Measurements from ENCODE around the gene ADCY7. TPM values are rescaled to one million over a fixed set of nuclear protein-coding genes. Genes with fewer than 3 reads are reported as not detected.
A peak's percentile ranks its signal among the peaks of the same experiment; 100 is the strongest.

ADCY7 gene
- total and polyA plus RNA-seq, 9 of the 15 experiments (the other 6 are each of a cell fraction or from before 2014, with no cell fraction given): 2.3 to 108 (median 28.6) TPM

- TF ChIP-seq NFE2 (IDR thresholded peaks at IDR 0.05; ENCODE audit: low read depth) (peak; percentile 36; the same call in 1 of the 2 replicates), MCM3 (IDR thresholded peaks at IDR 0.05) (no peak), ZFP36 (IDR thresholded peaks at IDR 0.05; ENCODE audit: low read depth, low read length, partially characterized antibody) (peak; percentile 96), POLR2B (IDR thresholded peaks at IDR 0.05; ENCODE audit: low read depth, partially characterized antibody) (no peak), ZNF668 (CRISPR knock-in tag; IDR thresholded peaks at IDR 0.05) (no peak), VEZF1 (CRISPR knock-in tag; IDR thresholded peaks at IDR 0.05) (peak; percentile 37; the same call in 1 of the 2 replicates), HDAC8 (tag; IDR thresholded peaks at IDR 0.05) (no peak), HDGF (IDR thresholded peaks at IDR 0.05) (peak; percentile 61; the same call in 1 of the 2 replicates), ETS1 (conservative IDR thresholded peaks at IDR 0.05; ENCODE audit: control insufficient read depth, low read depth, low read length) (no peak), ARID4B (CRISPR knock-in tag; IDR thresholded peaks at IDR 0.05) (no peak), POLR2G (IDR thresholded peaks at IDR 0.05; ENCODE audit: low read depth, low read length) (0 out of 2 replicates have a peak, but pooled peaks have one; percentile 23), ESRRB (CRISPR knock-in tag; IDR thresholded peaks at IDR 0.05; ENCODE audit: borderline replicate concordance) (no peak), HES1 (IDR thresholded peaks at IDR 0.05; ENCODE audit: low read depth) (no peak), ELF1 (tag; IDR thresholded peaks at IDR 0.05) (no peak), MYNN (IDR thresholded peaks at IDR 0.05) (0 out of 2 replicates have a peak, but pooled peaks have one; percentile 27), MYNN (CRISPR knock-in tag; IDR thresholded peaks at IDR 0.05) (no peak), SPI1 (IDR thresholded peaks at IDR 0.05; ENCODE audit: borderline replicate concordance, low read depth, low read length) (0 out of 2 replicates have a peak, but pooled peaks have one; percentile 5), KAT7 (CRISPR knock-in tag; IDR thresholded peaks at IDR 0.05; ENCODE audit: borderline replicate concordance) (no peak), SP1 (CRISPR knock-in tag; IDR thresholded peaks at IDR 0.05) (no peak)
Observed at GRCh38 chr16:50273888-50274325, 7.6 kb downstream of the ADCY7 start (continued).
